Measurements from ENCODE around the gene ABTB2. TPM values are rescaled to one million over a fixed set of nuclear protein-coding genes. Genes with fewer than 3 reads are reported as not detected.

The ABTB2 gene
- total RNA-seq, 1 donor from 2014 or later, result 3.2 TPM

GRCh38 chr11:34271727-34272126, 86.1 kb downstream of the ABTB2 start:
- Histone ChIP-seq H3K4me1 (peaks cover 5% of the 10 kb centered on the region), H3K9me3 (no peaks in the 10 kb centered on the region), H3K27me3 (no peaks in the 10 kb centered on the region), H3K4me3 (no peak overlapping the region), H3K27ac (no peak overlapping the region), H3K36me3 (no peaks in the 10 kb centered on the region)
- no peak for TF ChIP-seq CTCF (IDR thresholded peaks at IDR 0.05)
- intact Hi-C loops (cut with DNase I), result no loop called here
- ATAC-seq (no peak), DNase-seq (no peak)

- H3K4me3 ChIP-seq, result no peak overlapping the region
Measured at GRCh38 chr11:34270711-34271110, 87.1 kb downstream of the ABTB2 start.

GRCh38 chr11:34269694-34270245, 88.0 kb downstream of the ABTB2 start:
- DNase-seq, result no peak
- H3K36me3 ChIP-seq, result no peaks in the 10 kb centered on the region
- intact Hi-C loops (cut with DNase I), result no loop called here
- no peak overlapping the region for H3K27ac ChIP-seq
- TF ChIP-seq CTCF (IDR thresholded peaks at IDR 0.05), result no peak
- no peak for ATAC-seq
- H3K4me1 ChIP-seq, result peaks cover 9% of the 10 kb centered on the region
- no peak overlapping the region for H3K4me3 ChIP-seq
- H3K27me3 ChIP-seq, result no peaks in the 10 kb centered on the region
- H3K9me3 ChIP-seq, result no peaks in the 10 kb centered on the region

More at GRCh38 chr11:34270711-34271110, 87.1 kb downstream of the ABTB2 start:
- no peak for TF ChIP-seq CTCF (IDR thresholded peaks at IDR 0.05)
- Histone ChIP-seq H3K36me3 (no peaks in the 10 kb centered on the region), H3K27ac (no peak overlapping the region), H3K27me3 (no peaks in the 10 kb centered on the region), H3K4me1 (peaks cover 9% of the 10 kb centered on the region), H3K9me3 (no peaks in the 10 kb centered on the region)
- intact Hi-C loops (cut with DNase I), result no loop called here
- DNase-seq, result no peak
- no peak for ATAC-seq

GRCh38 chr11:34268906-34269430, 88.8 kb downstream of the ABTB2 start:
- H3K9me3 ChIP-seq, result no peaks in the 10 kb centered on the region
- no peak for DNase-seq
- H3K4me3 ChIP-seq, result no peak overlapping the region
- ATAC-seq, result peak; percentile 29
- TF ChIP-seq CTCF (IDR thresholded peaks at IDR 0.05), result no peak
- intact Hi-C loops (cut with DNase I), result no loop called here
- H3K27me3 ChIP-seq, result no peaks in the 10 kb centered on the region
- no peaks in the 10 kb centered on the region for H3K36me3 ChIP-seq
- no peak overlapping the region for H3K27ac ChIP-seq
- H3K4me1 ChIP-seq, result peaks cover 5% of the 10 kb centered on the region

GRCh38 chr11:34267417-34267816, 90.4 kb downstream of the ABTB2 start:
- Histone ChIP-seq H3K4me1 (peaks cover 5% of the 10 kb centered on the region), H3K27ac (no peak overlapping the region), H3K36me3 (no peaks in the 10 kb centered on the region), H3K4me3 (no peak overlapping the region), H3K27me3 (no peaks in the 10 kb centered on the region), H3K9me3 (no peaks in the 10 kb centered on the region)
- ATAC-seq (no peak), DNase-seq (no peak)
- intact Hi-C loops (cut with DNase I), result no loop called here
- no peak for TF ChIP-seq CTCF (IDR thresholded peaks at IDR 0.05)

GRCh38 chr11:34267013-34267412, 90.8 kb downstream of the ABTB2 start:
- no peak for ATAC-seq
- Histone ChIP-seq H3K27ac (no peak overlapping the region), H3K4me3 (no peak overlapping the region), H3K4me1 (peaks cover 5% of the 10 kb centered on the region), H3K9me3 (no peaks in the 10 kb centered on the region), H3K36me3 (no peaks in the 10 kb centered on the region), H3K27me3 (no peaks in the 10 kb centered on the region)
- DNase-seq, result no peak
- TF ChIP-seq CTCF (IDR thresholded peaks at IDR 0.05), result no peak
- intact Hi-C loops (cut with DNase I), result no loop called here
